NCI-H146 treated with DMSO at 0.1 percent for 48 hours (cell line): ENCODE results near the gene RLBP1.
A peak's percentile ranks its signal among the peaks of the same experiment; 100 is the strongest.

Experiments
- DNase-seq: peaks from one replicate; lab custom pipeline; 2025; ENCODE audit not compliant: unreplicated experiment; lab: John Stamatoyannopoulos, UW

The RLBP1 gene

GRCh38 chr15:89179966-89180875 lies 41.2 kb downstream of the RLBP1 start:
- DNase-seq: no peak

GRCh38 chr15:89178307-89178977 lies 42.9 kb downstream of the RLBP1 start:
- DNase-seq: no peak

- no peak for DNase-seq
These were observed 43.6 kb downstream of the RLBP1 start for GRCh38 chr15:89177633-89178306.

- DNase-seq: no peak
These were observed 44.3 kb downstream of the RLBP1 start for GRCh38 chr15:89177116-89177515.

DNA sequence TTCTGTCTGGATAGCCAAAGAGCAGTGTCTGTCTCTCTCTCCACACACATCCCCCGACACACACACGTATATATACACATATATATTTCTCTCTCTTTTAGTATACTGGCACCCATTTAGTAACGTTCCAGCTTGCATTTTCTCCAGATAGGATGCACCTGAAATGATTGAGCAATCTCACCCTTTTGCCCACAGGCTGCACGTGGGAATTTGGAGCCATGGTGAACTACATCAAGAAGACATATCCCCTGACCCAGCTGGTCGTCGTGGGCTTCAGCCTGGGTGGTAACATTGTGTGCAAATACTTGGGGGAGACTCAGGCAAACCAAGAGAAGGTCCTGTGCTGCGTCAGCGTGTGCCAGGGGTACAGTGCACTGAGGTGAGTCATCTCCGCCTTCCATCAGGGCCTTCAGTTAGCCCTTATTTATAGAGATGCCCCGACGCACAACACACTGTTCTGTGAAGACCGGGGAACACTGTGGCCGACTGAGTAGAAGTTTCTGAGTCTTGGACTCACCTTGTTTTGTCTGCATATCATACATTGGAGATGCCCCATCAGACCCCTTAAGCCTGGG lies 45.7 kb downstream of the RLBP1 start:
- DNase-seq: no peak

GRCh38 chr15:89174476-89174875 lies 46.9 kb downstream of the RLBP1 start:
- no peak for DNase-seq

DNA sequence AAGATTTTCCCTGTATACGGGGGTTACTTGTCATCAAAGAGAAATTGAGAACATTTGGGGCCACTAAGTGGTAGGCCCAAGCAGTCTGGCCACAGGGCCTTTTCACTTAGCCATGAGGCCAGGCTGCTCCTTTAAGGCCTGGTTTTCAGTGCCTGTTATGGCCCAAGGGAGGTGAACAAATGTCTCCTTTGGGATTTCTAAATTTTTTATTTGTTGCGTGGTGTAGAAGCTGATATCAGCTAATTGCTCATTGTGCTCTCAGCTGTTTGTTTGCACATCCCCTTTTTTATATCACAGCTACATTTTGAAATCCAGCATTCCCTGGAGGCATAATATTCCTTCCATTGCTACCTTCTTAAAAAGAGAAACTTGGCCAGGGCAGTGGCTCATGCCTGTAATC lies 48.5 kb downstream of the RLBP1 start:
- DNase-seq: no peak

DNA sequence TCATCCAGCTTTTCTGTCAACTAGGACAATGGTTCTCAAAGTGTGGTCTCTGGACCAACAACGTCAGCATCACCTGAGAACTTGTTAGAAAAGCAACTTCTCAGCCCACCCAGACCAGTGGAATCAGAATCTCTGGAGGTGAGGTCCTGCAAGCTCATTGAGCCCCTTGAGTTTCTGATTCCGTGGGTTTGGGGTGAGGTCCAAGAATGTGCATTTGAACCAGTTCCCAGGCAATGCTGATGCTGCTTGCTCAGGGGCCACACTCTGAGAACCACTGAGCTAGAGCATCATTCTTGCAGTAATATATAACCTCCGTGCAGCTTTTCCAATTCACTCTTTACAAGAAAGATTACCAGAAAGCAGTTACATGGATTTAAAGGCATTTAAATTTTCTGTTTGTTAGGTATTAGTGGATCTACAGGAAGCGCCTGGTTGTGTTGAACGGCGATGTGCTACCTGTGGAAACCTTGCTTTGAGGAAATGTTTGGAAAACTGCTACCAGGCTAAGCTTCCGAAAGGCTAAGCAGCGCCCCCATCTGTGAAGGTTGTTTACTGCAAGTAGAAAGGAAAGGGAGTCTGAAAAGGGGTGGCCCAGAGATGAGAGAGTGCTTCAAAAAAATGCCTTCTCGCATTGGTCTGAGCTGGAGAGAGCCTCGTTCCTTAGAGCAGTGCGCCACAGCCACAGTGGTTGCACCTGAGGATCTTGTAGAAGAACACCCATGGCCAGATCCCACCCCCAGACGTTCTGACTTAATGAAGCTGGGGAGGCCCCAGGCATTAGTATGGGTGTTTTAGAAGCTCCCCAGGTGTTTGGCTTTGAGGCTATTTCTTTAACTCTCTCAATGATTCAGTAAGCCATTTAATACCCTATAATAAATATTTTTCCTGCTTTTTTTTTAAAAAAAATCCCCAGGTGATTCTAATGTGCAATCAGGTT lies 50.0 kb downstream of the RLBP1 start:
- peak; percentile 4 for DNase-seq

DNA sequence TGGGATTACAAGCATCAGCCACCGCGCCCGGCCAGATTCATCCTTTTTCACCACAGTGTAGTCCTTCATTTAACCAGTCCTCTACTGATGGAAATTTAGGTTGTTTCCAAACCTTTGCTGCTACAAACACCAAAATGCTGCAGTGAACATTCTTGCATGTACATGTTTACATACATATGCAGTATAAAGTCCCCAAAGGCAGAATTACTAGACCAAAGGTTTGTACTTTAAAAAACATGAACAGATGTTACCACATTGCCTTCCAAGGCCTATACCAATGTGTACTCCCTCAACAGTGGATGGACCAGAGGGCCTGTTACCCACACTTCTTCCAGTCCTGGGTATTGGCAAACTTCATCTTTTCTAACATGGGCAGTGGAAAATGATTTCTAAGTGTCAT lies 51.0 kb downstream of the RLBP1 start:
- DNase-seq: no peak

GRCh38 chr15:89168316-89168833 lies 53.0 kb downstream of the RLBP1 start:
- no peak for DNase-seq

DNA sequence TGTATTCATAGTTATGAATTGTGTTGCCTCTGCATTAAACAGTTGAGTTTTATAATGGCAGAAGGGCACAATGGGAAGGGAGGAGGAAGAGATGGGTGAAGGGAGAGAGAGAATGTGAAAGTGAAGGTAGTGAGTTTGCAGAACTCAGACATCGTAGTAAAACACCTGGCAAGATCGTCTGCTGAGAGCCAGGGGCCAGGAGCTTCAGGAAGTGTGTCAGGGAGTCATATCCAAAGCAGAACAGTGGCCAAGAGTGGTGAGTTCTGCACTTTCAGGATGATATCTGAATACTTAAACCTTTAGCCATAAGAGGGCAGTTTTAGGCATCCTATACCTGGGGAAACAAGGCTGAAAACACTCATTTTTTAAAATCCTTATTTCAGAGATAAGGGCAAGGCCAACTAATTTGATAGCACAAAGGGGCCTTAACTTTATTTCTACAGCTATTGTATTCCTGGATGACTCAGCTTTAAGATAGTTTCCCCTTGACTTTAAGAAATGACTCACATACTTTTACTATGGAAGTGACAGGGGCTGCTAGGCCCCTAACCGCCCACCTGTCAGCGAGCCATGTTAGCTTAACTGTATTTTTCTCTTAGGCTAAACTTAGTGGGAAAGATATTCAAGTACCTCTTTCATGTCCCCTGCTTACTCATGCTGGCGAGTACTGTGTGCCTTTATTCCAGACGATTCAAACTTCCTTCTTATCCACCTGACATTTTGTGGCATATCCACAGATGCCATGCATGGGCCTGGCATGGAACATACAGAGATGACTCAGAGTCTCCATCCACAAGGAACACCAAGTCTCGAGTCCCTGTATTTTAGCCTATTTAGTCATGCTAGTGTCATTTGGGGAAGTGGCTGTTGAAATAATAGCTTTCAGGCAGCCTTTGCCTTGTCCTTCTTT lies 53.9 kb downstream of the RLBP1 start:
- DNase-seq: no peak

DNA sequence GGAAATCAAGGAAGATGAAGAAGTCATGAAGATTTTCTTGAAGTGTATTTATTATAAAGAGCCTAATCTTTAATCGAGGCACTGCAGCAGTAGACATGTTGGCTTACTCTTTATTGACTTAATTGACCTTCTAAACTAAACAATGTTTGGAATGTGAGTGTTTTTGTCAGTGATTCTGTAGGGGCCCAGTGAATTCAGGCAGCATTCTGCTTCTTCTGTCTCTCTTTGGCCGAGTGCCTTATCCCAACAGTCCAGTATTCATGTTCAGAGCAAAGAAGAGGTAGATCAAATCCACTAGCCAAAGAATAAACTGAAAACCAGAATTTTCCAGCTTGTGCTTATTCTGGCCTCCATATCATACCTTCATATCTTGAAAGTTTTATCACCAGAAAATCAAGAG lies 55.7 kb downstream of the RLBP1 start:
- no peak for DNase-seq

GRCh38 chr15:89164712-89165211 lies 56.6 kb downstream of the RLBP1 start:
- no peak for DNase-seq

- no peak for DNase-seq
These were observed 57.9 kb downstream of the RLBP1 start for GRCh38 chr15:89163271-89164055.

DNA sequence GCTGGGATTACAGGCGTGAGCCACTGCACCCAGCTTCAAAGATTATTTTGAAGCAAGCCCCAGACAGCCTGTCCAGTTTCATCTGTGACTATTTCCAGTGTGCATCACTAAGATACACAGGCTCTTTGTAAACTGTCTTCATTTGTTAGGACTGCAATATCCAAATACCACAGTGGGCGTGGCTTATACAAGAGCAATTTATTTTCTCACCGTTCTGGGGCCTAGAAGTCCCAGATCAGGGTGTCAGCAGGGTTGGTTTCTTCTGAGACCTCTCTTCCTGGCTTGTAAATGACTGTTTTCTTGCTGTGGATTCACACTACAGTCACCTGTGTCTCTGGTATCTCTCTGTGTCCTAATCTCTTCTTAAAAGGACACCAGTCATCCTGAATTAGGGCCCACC lies 59.7 kb downstream of the RLBP1 start:
- DNase-seq: no peak
